Bone marrow (tissue), 2 donors: ENCODE results near the gene PKP4.

Experiments
- DNase-seq, 2 donors: peaks; one replicate each; lab custom pipeline; 2025; lab: John Stamatoyannopoulos, UW

The PKP4 gene

GRCh38 chr2:158647436-158648231 lies 190.9 kb downstream of the PKP4 start:
- no peak for DNase-seq

GRCh38 chr2:158649846-158650245 lies 193.1 kb downstream of the PKP4 start:
- no peak for DNase-seq

GRCh38 chr2:158650646-158651357 lies 194.1 kb downstream of the PKP4 start:
- DNase-seq = no peak

- no peak for DNase-seq
Measured at GRCh38 chr2:158651358-158652057, 194.8 kb downstream of the PKP4 start.

- DNase-seq = no peak
Measured at GRCh38 chr2:158655628-158656027, 198.9 kb downstream of the PKP4 start.

- no peak for DNase-seq
Measured at GRCh38 chr2:158656492-158657229, 199.9 kb downstream of the PKP4 start.

GRCh38 chr2:158658396-158658795 lies 201.6 kb downstream of the PKP4 start:
- DNase-seq = no peak

GRCh38 chr2:158659483-158659882 lies 202.7 kb downstream of the PKP4 start:
- DNase-seq = no peak

GRCh38 chr2:158661231-158661630 lies 204.5 kb downstream of the PKP4 start:
- no peak for DNase-seq

GRCh38 chr2:158662421-158662820 lies 205.7 kb downstream of the PKP4 start:
- DNase-seq = no peak

GRCh38 chr2:158663796-158664195 lies 207.0 kb downstream of the PKP4 start:
- DNase-seq = no peak

- no peak for DNase-seq
Measured at GRCh38 chr2:158664987-158665386, 208.2 kb downstream of the PKP4 start.

GRCh38 chr2:158665536-158666302 lies 209.0 kb downstream of the PKP4 start:
- no peak for DNase-seq

- DNase-seq = no peak
Measured at GRCh38 chr2:158666969-158667368, 210.2 kb downstream of the PKP4 start.

GRCh38 chr2:158667586-158667985 lies 210.8 kb downstream of the PKP4 start:
- DNase-seq = no peak

GRCh38 chr2:158668001-158668765 lies 211.4 kb downstream of the PKP4 start:
- no peak for DNase-seq

- no peak for DNase-seq
Measured at GRCh38 chr2:158670292-158670691, 213.5 kb downstream of the PKP4 start.

GRCh38 chr2:158671360-158672245 lies 214.9 kb downstream of the PKP4 start:
- no peak for DNase-seq

GRCh38 chr2:158676295-158676694 lies 219.5 kb downstream of the PKP4 start:
- DNase-seq = no peak

GRCh38 chr2:158676696-158677095 lies 219.9 kb downstream of the PKP4 start:
- no peak for DNase-seq
